K562 (cell line): ENCODE measurements around the gene IRF3. TPM values are rescaled to one million over a fixed set of nuclear protein-coding genes. Genes with fewer than 3 reads are reported as not detected.
A peak's percentile ranks its signal among the peaks of the same experiment; 100 is the strongest.

ENCODE experiments used
- ATAC-seq: fragments of 200-7000 bp; cut with Tn5 transposase; 3 replicates; pipeline ENCODE4 v1.9.1; 2020; ENCODE audit warnings: moderate library complexity
- BruUV-seq: library from RNA; stranded (reverse); fragments of 400-500 nt; replicated peaks from 2 replicates; lab custom pipeline; 2021; lab: Mats Ljungman, UMichigan
- CTCF ChIA-PET: fragments of 300-600 bp; formaldehyde crosslinking; extraction: SDS; loops from one replicate; lab custom pipeline; 2021; ENCODE audit warnings: low intra/inter-chr PET ratio; lab: Yijun Ruan, JAX
- POLR2A ChIA-PET: fragments of 300-600, 350-650 bp; sonication (Branson Sonifier 250); formaldehyde crosslinking; extraction: SDS; loops from one replicate; lab custom pipeline; 2021; ENCODE audit warnings: antibody characterized with exemption, inconsistent platforms; lab: Yijun Ruan, JAX
- DNase-seq, 4 experiments: peaks; one replicate each; pipeline versions ENCODE4 v3.0.0 to v3.0.0-alpha.2; 2011 to 2018; ENCODE audit warnings: low spot score in 3 of 4, mixed read lengths in 3 of 4; ENCODE audit errors: extremely low read depth in 1 of 4
- FAIRE-seq: peaks from 2 replicates; lab custom pipeline; 2011; peaks lifted over from hg19 to GRCh38; lab: Jason Lieb, UNC
- H2AFZ ChIP-seq: 2 replicates; pipeline ENCODE4 v1.6.0; 2011; ENCODE audit warnings: low read depth, low read length, control low read depth, inconsistent platforms
- H3K27ac ChIP-seq: fragments of 200-600 bp; 3 replicates; pipeline ENCODE4 v1.8.0; 2011; ENCODE audit warnings: low read depth, mild to moderate bottlenecking, control low read depth, inconsistent platforms, low read length, moderate library complexity, mixed read lengths; ENCODE audit errors: extremely low read depth
- H3K27me3 ChIP-seq, 2 experiments: fragments of 300-600 bp in 1 of 2; 2 replicates in 1 of 2; 3 replicates in 1 of 2; pipeline versions ENCODE4 v1.6.0 to v1.8.0; 2011; ENCODE audit warnings: inconsistent platforms in 2 of 2, low read length in 2 of 2, mild to moderate bottlenecking in 1 of 2, mixed read lengths in 1 of 2, moderate library complexity in 1 of 2; ENCODE audit not compliant: control insufficient read depth in 2 of 2, insufficient read depth in 2 of 2
- H3K36me3 ChIP-seq: fragments of 300-600 bp; 3 replicates; pipeline ENCODE4 v1.8.0; 2011; ENCODE audit warnings: mild to moderate bottlenecking, low read length, inconsistent platforms; ENCODE audit not compliant: control insufficient read depth, insufficient read depth
- H3K4me1 ChIP-seq, 2 experiments: fragments of 200-600 bp in 1 of 2; replicated peaks in 1 of 2; 2 replicates in 1 of 2; 3 replicates in 1 of 2; pipeline versions ENCODE4 v1.5.1 to v1.8.0; 2011; ENCODE audit warnings: inconsistent platforms in 2 of 2, low read length in 2 of 2, mild to moderate bottlenecking in 1 of 2, mixed read lengths in 1 of 2, moderate library complexity in 1 of 2; ENCODE audit not compliant: control insufficient read depth in 2 of 2, insufficient read depth in 2 of 2
- H3K4me2 ChIP-seq: 2 replicates; pipeline ENCODE4 v1.6.1; 2011; ENCODE audit warnings: low read length, control low read depth, inconsistent platforms, mixed read lengths; ENCODE audit not compliant: insufficient read depth
- H3K4me3 ChIP-seq: fragments of 200-600 bp; sonication (generic), shearing (Covaris generic); 2 replicates; pipeline ENCODE4 v1.5.1; 2016; ENCODE audit warnings: control low read depth, inconsistent platforms
- H3K79me2 ChIP-seq: fragments of 200-600 bp; 3 replicates; pipeline ENCODE4 v1.8.0; 2011; ENCODE audit warnings: low read length, inconsistent platforms; ENCODE audit not compliant: control insufficient read depth, insufficient read depth
- H3K9ac ChIP-seq, 2 experiments: 2 replicates each; pipeline versions ENCODE4 v1.6.0 to v1.6.1; 2011; ENCODE audit warnings: low read depth in 2 of 2, low read length in 2 of 2, control low read depth in 1 of 2, inconsistent platforms in 1 of 2, mild to moderate bottlenecking in 1 of 2, mixed read lengths in 1 of 2; ENCODE audit not compliant: insufficient read depth in 1 of 2
- H3K9me1 ChIP-seq: one replicate; pipeline ENCODE4 v1.6.0; 2011; ENCODE audit warnings: inconsistent platforms, mild to moderate bottlenecking, low read length, moderate library complexity; ENCODE audit not compliant: control insufficient read depth, insufficient read depth
- H3K9me3 ChIP-seq: replicated peaks from 2 replicates; pipeline ENCODE4 v1.5.1; 2011; ENCODE audit warnings: low read depth, low read length, inconsistent platforms; ENCODE audit not compliant: control insufficient read depth, insufficient read depth
- H4K20me1 ChIP-seq: replicated peaks from 2 replicates; pipeline ENCODE4 v1.6.1; 2011; ENCODE audit warnings: low read length, inconsistent platforms, mixed read lengths; ENCODE audit not compliant: control insufficient read depth, insufficient read depth
- ARNT ChIP-seq, 2 experiments: fragments of 450-650 bp; IDR thresholded peaks; 2 replicates each; pipeline ENCODE4 v1.6.1; 2016; ENCODE audit warnings: mild to moderate bottlenecking in 1 of 2
- ATF4 ChIP-seq: fragments of 450-650 bp; formaldehyde crosslinking; IDR thresholded peaks from 2 replicates; pipeline ENCODE4 v1.4.0; 2022; ENCODE audit warnings: mild to moderate bottlenecking, moderate library complexity
- BMI1 ChIP-seq: fragments of 150-350 bp; IDR thresholded peaks from 2 replicates; pipeline ENCODE4 v1.6.1; 2014; ENCODE audit warnings: low read length
- CBX2 ChIP-seq: fragments of 200-600 bp; sonication (generic); IDR thresholded peaks from one replicate; pipeline ENCODE4 v1.6.1; 2012; ENCODE audit warnings: mild to moderate bottlenecking, low read length, inconsistent platforms; ENCODE audit not compliant: insufficient read depth, poor library complexity, severe bottlenecking
- GMEB1 ChIP-seq: fragments of 250-450 bp; sonication (Bioruptor Pico); IDR thresholded peaks from 2 replicates; pipeline ENCODE4 v1.4.0; 2020; ENCODE audit warnings: mild to moderate bottlenecking
- NFATC3 ChIP-seq: fragments of 450-650 bp; IDR thresholded peaks from 2 replicates; pipeline ENCODE4 v1.6.1; 2017; ENCODE audit warnings: mild to moderate bottlenecking
- RBM34 ChIP-seq: fragments of 200-400 bp; formaldehyde crosslinking; IDR thresholded peaks from 2 replicates; pipeline ENCODE4 v1.6.1; 2018; ENCODE audit warnings: low read length, borderline replicate concordance; ENCODE audit not compliant: insufficient read depth
- SRSF9 ChIP-seq: fragments of 200-400 bp; formaldehyde crosslinking; IDR thresholded peaks from 2 replicates; pipeline ENCODE4 v1.6.1; 2017; ENCODE audit warnings: low read depth, low read length, borderline replicate concordance
- ZNF23 ChIP-seq: fragments of 250-450 bp; sonication (Bioruptor Pico); IDR thresholded peaks from 2 replicates; pipeline ENCODE4 v1.4.0; 2020; ENCODE audit warnings: mild to moderate bottlenecking
- ZNF24 ChIP-seq: fragments of 450-650 bp; IDR thresholded peaks from 2 replicates; pipeline ENCODE4 v1.6.1; 2016
- ZNF280B ChIP-seq: fragments of 250-450 bp; sonication (Bioruptor Pico); IDR thresholded peaks from 2 replicates; pipeline ENCODE4 v1.5.1; 2021; ENCODE audit warnings: mild to moderate bottlenecking
- ZNF586 ChIP-seq: fragments of 450-650 bp; formaldehyde crosslinking; conservative IDR thresholded peaks from 2 replicates; pipeline ENCODE4 v1.4.0; 2020; ENCODE audit warnings: mild to moderate bottlenecking, moderate library complexity
- ZNF717 ChIP-seq: fragments of 250-450 bp; sonication (Bioruptor Pico); IDR thresholded peaks from 2 replicates; pipeline ENCODE4 v1.5.0; 2021
- ZNF740 ChIP-seq, 3 experiments: fragments of 200-800 bp in 1 of 3; sonication (Bioruptor generic) in 1 of 3; sonication (generic) in 1 of 3; formaldehyde crosslinking in 1 of 3; IDR thresholded peaks; 2 replicates each; pipeline versions ENCODE4 v1.6.1 to v1.8.0; 2016 to 2022; ENCODE audit warnings: mild to moderate bottlenecking in 2 of 3, missing compliant biosample characterization in 2 of 3, missing genetic modification characterization in 2 of 3, missing genetic modification reagents in 1 of 3
- ZNF766 ChIP-seq: fragments of 200-800 bp; sonication (Bioruptor generic); conservative IDR thresholded peaks from 2 replicates; pipeline ENCODE4 v1.6.1; 2016; ENCODE audit warnings: missing genetic modification characterization, missing compliant biosample characterization
- WGBS: fragments of 100-300 bp; shearing (Covaris generic); methylation state at CpG from one replicate; pipeline ENCODE4 v1.1.6; 2016; ENCODE audit warnings: low coverage, mixed read lengths; ENCODE audit not compliant: insufficient coverage; ENCODE audit errors: missing lambda C conversion rate; 5-methylcytosine and 5-hydroxymethylcytosine counted together
- in situ Hi-C: fragments of 300-500 bp; cut with MboI; formaldehyde crosslinking; loops from 4 replicates; pipeline ENCODE4 v1.15.0; 2018; ENCODE audit warnings: inconsistent platforms, mixed read lengths
- intact Hi-C: fragments of 100-400 bp; cut with micrococcal nuclease; formaldehyde crosslinking; loops from 2 replicates; pipeline ENCODE4 v1.14.2; 2022
- polyA plus RNA-seq, 8 experiments: library from polyadenylated mRNA; depleted of rRNA in 4 of 8; stranded (reverse) in 5 of 8; unstranded in 3 of 8; fragments of >200 nt; fragmentation: Nextera tagmentation in 2 of 8; fragmentation: Illumina TruSeq in 1 of 8; extraction: Ambion mirVana in 2 of 8; extraction: Trizol in 1 of 8; gene quantifications; 2 replicates each; pipeline versions ENCODE4 v1.2.1 to v1.2.3, GENCODE V29; 2011 to 2014; ENCODE audit warnings: inconsistent platforms in 1 of 8, missing spikeins in 1 of 8
- total RNA-seq, 7 experiments: library from RNA; depleted of rRNA in 6 of 7; stranded (reverse); fragments of >200 nt in 6 of 7; fragmentation: Illumina TruSeq in 2 of 7; extraction: Trizol in 2 of 7; gene quantifications; 2 replicates each; pipeline versions ENCODE4 v1.2.1 to v1.2.3, GENCODE V29; 2011 to 2021; ENCODE audit warnings: low replicate concordance in 1 of 7

The IRF3 gene
- total and polyA plus RNA-seq, 9 of the 15 experiments (the other 6 are each of a cell fraction or from before 2014, with no cell fraction given), result 7.5 to 145 (median 65.4) TPM

GRCh38 chr19:49629659-49630058 is 36.0 kb downstream of the IRF3 start:
- H3K4me3 ChIP-seq, result no peak overlapping the region
- TF ChIP-seq BMI1 (no peak), ZNF24 (no peak), ZNF280B (no peak), CBX2 (no peak), ZNF586 (no peak), ZNF717 (CRISPR knock-in tag) (no peak), NFATC3 (no peak), ATF4 (no peak), ZNF740 (CRISPR knock-in tag; IDR thresholded peaks at IDR 0.05) (no peak), ZNF740 (tag; IDR thresholded peaks at IDR 0.05) (no peak), RBM34 (no peak), SRSF9 (no peak), ZNF23 (no peak), ARNT (IDR thresholded peaks at IDR 0.05) (no peak), ZNF766 (CRISPR knock-in tag) (no peak), GMEB1 (CRISPR knock-in tag) (no peak)
- intact Hi-C loops (no loop called here), in situ Hi-C loops (no loop called here)
- no peak overlapping the region for H3K4me2 ChIP-seq
- ChIA-PET POLR2A (interaction anchor here (1.8 kb wide), 1 partner anchor 11 kb away, joined by 6 read pairs; the partner anchor contains the start of gene RRAS), CTCF (no interaction called here)
- H3K27ac ChIP-seq, result no peak overlapping the region
- peak overlapping the region in 1 of 2 experiments; percentile 33; a peak in 1 of 4 replicates for H3K9ac ChIP-seq
- DNase-seq (no peak), ATAC-seq (no peak), FAIRE-seq (no peak)
- H2AFZ ChIP-seq, result no peak overlapping the region
- no peaks in the 10 kb centered on the region for H4K20me1 ChIP-seq
- H3K36me3 ChIP-seq, result peaks cover 22% of the 10 kb centered on the region; the same call in 1 of the 3 replicates
- no peaks in the 10 kb centered on the region for H3K27me3 ChIP-seq
- no peaks in the 10 kb centered on the region for H3K79me2 ChIP-seq
- no peaks in the 10 kb centered on the region for H3K9me1 ChIP-seq
- H3K4me1 ChIP-seq, result peaks cover 6 to 12% of the 10 kb centered on the region in 2 experiments; a peak in 3 of 5 replicates
- 80% methylated on average over 4 of the region's 9 CpGs for WGBS
- BruUV-seq, result no TSS peak
- H3K9me3 ChIP-seq, result no peaks in the 10 kb centered on the region
